Endothelial cell of umbilical vein (primary cell): ENCODE data around the gene RBPJ. TPM values are rescaled to one million over a fixed set of nuclear protein-coding genes. Genes with fewer than 3 reads are reported as not detected.

Experiments
- BruUV-seq: library from RNA; stranded (reverse); fragments of 400-500 nt; replicated peaks from 2 replicates; lab custom pipeline; 2021; lab: Mats Ljungman, UMichigan
- CTCF ChIA-PET: fragments of 300-600, 350-600 bp; sonication (Branson Sonifier 250); formaldehyde crosslinking; loops from one replicate; lab custom pipeline; 2021; ENCODE audit warnings: antibody characterized with exemption, inconsistent platforms; lab: Charles Lee
- POLR2A ChIA-PET: fragments of 300-600, 350-600 bp; sonication (Branson Sonifier 250); formaldehyde crosslinking; loops from one replicate; lab custom pipeline; 2021; ENCODE audit warnings: antibody characterized with exemption, inconsistent platforms; lab: Charles Lee
- DNase-seq: peaks from one replicate; pipeline ENCODE4 v3.0.0-alpha.2; 2011; ENCODE audit warnings: low read depth, low spot score
- FAIRE-seq: peaks from 2 replicates; lab custom pipeline; 2011; peaks lifted over from hg19 to GRCh38; lab: Jason Lieb, UNC
- H2AFZ ChIP-seq: 2 replicates; pipeline ENCODE4 v1.6.0; 2012; ENCODE audit warnings: low read depth, low read length, control low read depth, inconsistent platforms
- H3K27ac ChIP-seq: 2 replicates; pipeline ENCODE4 v1.5.1; 2011; ENCODE audit warnings: low read depth, mild to moderate bottlenecking, control low read depth, low read length, moderate library complexity; ENCODE audit not compliant: insufficient read depth
- H3K27me3 ChIP-seq, 2 experiments: 2 replicates each; pipeline versions ENCODE4 v1.6.0 to v1.6.1; 2011; ENCODE audit warnings: low read length in 2 of 2, mixed read lengths in 1 of 2; ENCODE audit not compliant: control insufficient read depth in 2 of 2, insufficient read depth in 2 of 2
- H3K36me3 ChIP-seq, 2 experiments: 2 replicates in 1 of 2; 3 replicates in 1 of 2; pipeline ENCODE4 v1.5.1; 2011; ENCODE audit warnings: low read length in 2 of 2, mild to moderate bottlenecking in 1 of 2, moderate library complexity in 1 of 2; ENCODE audit not compliant: control insufficient read depth in 2 of 2, insufficient read depth in 2 of 2; ENCODE audit errors: extremely low read depth in 1 of 2
- H3K4me1 ChIP-seq: 3 replicates; pipeline ENCODE4 v1.5.1; 2011; ENCODE audit warnings: mild to moderate bottlenecking, low read length; ENCODE audit not compliant: control insufficient read depth, insufficient read depth; ENCODE audit errors: extremely low read depth
- H3K4me2 ChIP-seq: 2 replicates; pipeline ENCODE4 v1.6.1; 2011; ENCODE audit warnings: low read length, control low read depth, mixed read lengths; ENCODE audit not compliant: insufficient read depth
- H3K4me3 ChIP-seq, 3 experiments: fragments of 200-600 bp in 1 of 3; sonication (generic), shearing (Covaris generic) in 1 of 3; replicated peaks in 1 of 3; 2 replicates each; pipeline ENCODE4 v1.5.1; 2011 to 2016; ENCODE audit warnings: control low read depth in 3 of 3, low read length in 3 of 3, mild to moderate bottlenecking in 2 of 3, inconsistent platforms in 1 of 3, low read depth in 1 of 3, moderate library complexity in 1 of 3; ENCODE audit not compliant: insufficient read depth in 1 of 3
- H3K79me2 ChIP-seq: 2 replicates; pipeline ENCODE4 v1.6.0; 2012; ENCODE audit warnings: low read length, inconsistent platforms; ENCODE audit not compliant: control insufficient read depth, insufficient read depth
- H3K9ac ChIP-seq: replicated peaks from 2 replicates; pipeline ENCODE3; 2011; ENCODE audit warnings: low read length, control low read depth; ENCODE audit not compliant: insufficient read depth; ENCODE audit errors: extremely low read depth
- H3K9me1 ChIP-seq: replicated peaks from 3 replicates; pipeline ENCODE4 v1.6.0; 2011; ENCODE audit warnings: mild to moderate bottlenecking, low read length; ENCODE audit not compliant: control insufficient read depth, insufficient read depth; ENCODE audit errors: extremely low read depth
- H3K9me3 ChIP-seq: replicated peaks from 2 replicates; pipeline ENCODE4 v1.5.1; 2012; ENCODE audit warnings: low read length, inconsistent platforms; ENCODE audit not compliant: control insufficient read depth, insufficient read depth
- H4K20me1 ChIP-seq: replicated peaks from 2 replicates; pipeline ENCODE3; 2011; ENCODE audit warnings: mild to moderate bottlenecking, low read length; ENCODE audit not compliant: control insufficient read depth, insufficient read depth; ENCODE audit errors: extremely low read depth
- CTCF ChIP-seq, 2 donors: IDR thresholded peaks; 1 replicate in 1 of 2; 2 replicates in 1 of 2; pipeline ENCODE4 v1.5.1; 2011; ENCODE audit warnings: low read length in 2 of 2, mild to moderate bottlenecking in 2 of 2, moderate library complexity in 2 of 2, control low read depth in 1 of 2, inconsistent platforms in 1 of 2, low read depth in 1 of 2; ENCODE audit not compliant: insufficient read depth in 1 of 2; ENCODE audit errors: extremely low read depth in 1 of 2
- EZH2 ChIP-seq: IDR thresholded peaks from 2 replicates; pipeline ENCODE4 v1.6.1; 2012; ENCODE audit warnings: borderline replicate concordance, low read depth, mild to moderate bottlenecking, moderate library complexity, low read length, inconsistent platforms; ENCODE audit not compliant: severe bottlenecking
- FOS ChIP-seq: IDR thresholded peaks from 2 replicates; pipeline ENCODE4 v1.6.1; 2011; ENCODE audit warnings: mild to moderate bottlenecking, low read length, moderate library complexity, borderline replicate concordance; ENCODE audit not compliant: insufficient read depth
- GATA2 ChIP-seq: IDR thresholded peaks from 2 replicates; pipeline ENCODE4 v1.7.0; 2011; ENCODE audit warnings: low read depth, mild to moderate bottlenecking, moderate library complexity, mixed read lengths, low read length; ENCODE audit not compliant: insufficient read length, insufficient read depth
- JUN ChIP-seq: IDR thresholded peaks from 2 replicates; pipeline ENCODE4 v1.6.1; 2011; ENCODE audit warnings: borderline replicate concordance, low read depth; ENCODE audit not compliant: insufficient read length, insufficient read depth
- MAX ChIP-seq: IDR thresholded peaks from 2 replicates; pipeline ENCODE4 v1.6.1; 2011; ENCODE audit not compliant: insufficient read depth, insufficient read length
- MYC ChIP-seq: IDR thresholded peaks from one replicate; pipeline ENCODE4 v1.6.1; 2011; ENCODE audit warnings: mild to moderate bottlenecking, low read depth, low read length
- POLR2A ChIP-seq: IDR thresholded peaks from 2 replicates; pipeline ENCODE4 v1.6.1; 2012; ENCODE audit warnings: low read depth, mild to moderate bottlenecking, control low read depth, low read length
- POLR2AphosphoS5 ChIP-seq: IDR thresholded peaks from 2 replicates; pipeline ENCODE4 v1.6.1; 2012; ENCODE audit warnings: low read depth, mild to moderate bottlenecking, control low read depth, low read length, moderate library complexity; ENCODE audit not compliant: insufficient read depth
- dilution Hi-C: fragments of 300-500 bp; cut with MboI; formaldehyde crosslinking; loops from one replicate; pipeline ENCODE4 v1.15.0; 2019; ENCODE audit warnings: low sequenced_read_pairs; ENCODE audit not compliant: extremely low pct_ligation_motif_present
- intact Hi-C: fragments of 100-400 bp; cut with micrococcal nuclease; formaldehyde crosslinking; loops from one replicate; pipeline ENCODE4 v1.10.0; 2022
- polyA plus RNA-seq, 4 experiments: library from polyadenylated mRNA; depleted of rRNA in 3 of 4; stranded (reverse) in 3 of 4; unstranded in 1 of 4; fragments of >200 nt; gene quantifications; 2 replicates each; pipeline versions ENCODE4 v1.2.1 to v1.2.3, GENCODE V29; 2011 to 2012; ENCODE audit warnings: missing spikeins in 1 of 4
- total RNA-seq: library from RNA; stranded (reverse); gene quantifications from 2 replicates; pipeline ENCODE4 v1.2.3, GENCODE V29; 2021

The RBPJ gene
- total and polyA plus RNA-seq, 2 donors (not counting 3 experiments of a cell fraction or from before 2014, with no cell fraction given) = 17.0 to 42.9 TPM

GRCh38 chr4:26281881-26282280 is 38.9 kb upstream of the RBPJ start:
- no peak overlapping the region for H3K9ac ChIP-seq
- POLR2A ChIA-PET = no interaction called here
- BruUV-seq = no TSS peak
- no peaks in the 10 kb centered on the region for H3K9me1 ChIP-seq
- CTCF ChIA-PET = no interaction called here
- H2AFZ ChIP-seq = no peak overlapping the region
- dilution Hi-C loops = no loop called here
- no peaks in the 10 kb centered on the region for H3K79me2 ChIP-seq
- TF ChIP-seq POLR2A (no peak), GATA2 (no peak), CTCF (IDR thresholded peaks at IDR 0.05; ENCODE audit: extremely low read depth in 1 of 2, insufficient read depth in 1 of 2, low read depth in 1 of 2, low read length in 2 of 2) (no peak), FOS (no peak), MYC (no peak), EZH2 (no peak), MAX (no peak), POLR2AphosphoS5 (no peak), JUN (no peak)
- no peak for FAIRE-seq
- H4K20me1 ChIP-seq = no peaks in the 10 kb centered on the region
- no peak overlapping the region for H3K27ac ChIP-seq
- no peaks in the 10 kb centered on the region for H3K36me3 ChIP-seq
- H3K4me3 ChIP-seq = no peak overlapping the region
- no peak for DNase-seq
- H3K4me1 ChIP-seq = no peaks in the 10 kb centered on the region
- H3K4me2 ChIP-seq = no peak overlapping the region
- H3K27me3 ChIP-seq = no peaks in the 10 kb centered on the region
- intact Hi-C loops = no loop called here
- H3K9me3 ChIP-seq = no peaks in the 10 kb centered on the region
